HFF-Myc (cell line): ENCODE measurements around the gene SLC25A4.
"Not testable (repeated sequence)": the region's sequence is repeated elsewhere in the genome, so short reads cannot be mapped to it uniquely, and the experiment has no call there.

ENCODE experiments used
- DNase-seq: peaks from one replicate; pipeline ENCODE4 v3.0.0-alpha.2; 2011; ENCODE audit warnings: low read depth; ENCODE audit errors: extremely low read depth
- H3K4me3 ChIP-seq: replicated peaks from 2 replicates; pipeline ENCODE4 v1.5.1; 2011; ENCODE audit warnings: low read depth, mild to moderate bottlenecking, control low read depth, low read length
- TF ChIP-seq, protein P1 (sequence below): IDR thresholded peaks from 2 replicates; pipeline ENCODE4 v1.5.1; 2012; ENCODE audit warnings: mild to moderate bottlenecking, low read depth, low read length, control low read depth; ENCODE audit errors: missing control alignments

Gene SLC25A4

DNA sequence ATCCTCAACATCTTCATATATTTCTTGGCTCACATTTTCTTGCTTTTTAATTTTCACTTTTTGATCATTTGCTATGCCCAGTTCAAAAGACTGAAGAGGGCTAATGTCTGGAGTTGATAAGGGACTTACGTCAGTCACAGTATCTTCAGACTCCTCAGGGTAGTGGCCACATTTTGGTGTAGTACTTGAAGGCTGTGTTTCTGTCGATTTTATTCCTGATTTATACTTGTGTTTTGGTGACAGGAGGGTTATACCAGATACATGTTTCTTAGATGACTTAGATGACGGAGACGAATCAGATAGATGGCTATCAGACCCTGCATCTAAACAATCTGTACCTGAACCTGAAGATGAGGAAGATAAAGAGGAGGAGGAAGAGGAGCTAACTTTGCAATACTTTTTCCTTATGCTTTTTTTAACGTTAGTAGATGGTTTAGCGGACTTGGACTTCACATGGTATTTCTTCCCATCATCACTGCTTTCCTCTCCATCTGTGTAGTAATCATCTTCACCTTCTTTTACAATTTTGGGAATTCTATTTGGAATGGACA lies 47.3 kb downstream of the SLC25A4 start:
- no peak overlapping the region for H3K4me3 ChIP-seq
- DNase-seq = no peak
- TF ChIP-seq, protein P1, sequence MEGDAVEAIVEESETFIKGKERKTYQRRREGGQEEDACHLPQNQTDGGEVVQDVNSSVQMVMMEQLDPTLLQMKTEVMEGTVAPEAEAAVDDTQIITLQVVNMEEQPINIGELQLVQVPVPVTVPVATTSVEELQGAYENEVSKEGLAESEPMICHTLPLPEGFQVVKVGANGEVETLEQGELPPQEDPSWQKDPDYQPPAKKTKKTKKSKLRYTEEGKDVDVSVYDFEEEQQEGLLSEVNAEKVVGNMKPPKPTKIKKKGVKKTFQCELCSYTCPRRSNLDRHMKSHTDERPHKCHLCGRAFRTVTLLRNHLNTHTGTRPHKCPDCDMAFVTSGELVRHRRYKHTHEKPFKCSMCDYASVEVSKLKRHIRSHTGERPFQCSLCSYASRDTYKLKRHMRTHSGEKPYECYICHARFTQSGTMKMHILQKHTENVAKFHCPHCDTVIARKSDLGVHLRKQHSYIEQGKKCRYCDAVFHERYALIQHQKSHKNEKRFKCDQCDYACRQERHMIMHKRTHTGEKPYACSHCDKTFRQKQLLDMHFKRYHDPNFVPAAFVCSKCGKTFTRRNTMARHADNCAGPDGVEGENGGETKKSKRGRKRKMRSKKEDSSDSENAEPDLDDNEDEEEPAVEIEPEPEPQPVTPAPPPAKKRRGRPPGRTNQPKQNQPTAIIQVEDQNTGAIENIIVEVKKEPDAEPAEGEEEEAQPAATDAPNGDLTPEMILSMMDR = no peak

DNA sequence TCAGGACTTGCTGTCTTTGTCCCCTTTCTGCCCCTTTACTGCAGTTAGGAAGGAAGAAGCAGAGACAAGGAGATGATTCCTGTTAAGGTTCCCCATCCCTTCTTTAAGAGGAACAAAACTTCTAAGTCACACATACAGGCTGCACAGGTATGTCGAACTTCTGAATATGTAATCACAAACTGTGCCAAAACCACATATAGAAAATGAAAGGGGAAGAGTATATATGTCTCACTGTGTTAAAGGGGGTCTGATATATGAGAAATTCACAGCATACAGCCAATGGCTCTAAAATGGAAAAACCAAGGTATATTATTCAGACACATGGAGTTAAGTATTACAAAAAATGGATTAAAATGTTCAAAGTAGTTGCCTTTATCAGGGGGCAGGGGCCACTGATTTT lies 49.0 kb downstream of the SLC25A4 start:
- no peak overlapping the region for H3K4me3 ChIP-seq
- TF ChIP-seq, protein P1 = no peak

DNA sequence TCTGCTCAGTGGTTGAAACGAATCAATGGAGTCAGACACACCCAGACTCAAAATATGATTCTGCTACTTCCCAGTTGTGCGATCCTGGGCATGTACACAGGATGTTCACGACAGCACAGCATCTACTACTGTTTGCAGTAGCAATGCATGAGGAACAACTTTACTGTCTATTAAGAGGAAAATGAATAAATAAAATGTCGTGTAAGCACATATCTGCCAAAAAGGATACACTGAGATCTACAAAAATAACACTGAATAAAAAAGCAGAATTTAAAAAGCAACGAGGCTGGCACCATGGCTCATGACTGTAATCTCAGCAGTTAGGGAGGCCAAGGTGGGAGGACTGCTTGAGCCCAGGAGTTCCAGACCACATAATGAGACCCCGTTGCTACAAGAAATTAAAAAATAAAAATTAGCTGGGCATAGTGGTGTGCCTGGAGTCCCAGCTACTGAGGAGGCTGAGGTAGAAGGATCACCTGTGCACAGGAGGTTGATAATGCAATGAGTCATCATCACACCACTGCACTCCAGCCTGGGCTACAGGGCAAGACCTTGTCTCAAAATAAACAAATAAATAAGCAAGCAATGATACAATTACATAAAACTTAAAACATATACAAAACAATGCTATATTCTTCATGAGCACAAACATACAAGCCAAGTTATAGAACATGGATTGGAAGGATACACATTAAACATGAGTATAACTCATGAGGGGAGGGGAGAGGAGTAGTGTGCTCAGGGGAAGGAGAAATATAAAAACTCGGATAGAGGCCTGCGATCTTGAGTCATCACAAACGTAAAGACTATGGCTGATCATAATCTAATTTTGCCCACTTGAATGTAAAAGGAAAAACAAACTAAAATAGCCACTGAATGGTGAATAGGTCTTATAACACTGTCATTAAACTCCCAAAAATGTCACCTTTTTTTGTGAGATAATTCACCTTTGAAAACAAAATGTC lies 52.1 kb downstream of the SLC25A4 start:
- H3K4me3 ChIP-seq = no peak overlapping the region
- DNase-seq = no peak

More for the DNA sequence above, 49.0 kb downstream of the SLC25A4 start:
- DNase-seq = no peak

DNA sequence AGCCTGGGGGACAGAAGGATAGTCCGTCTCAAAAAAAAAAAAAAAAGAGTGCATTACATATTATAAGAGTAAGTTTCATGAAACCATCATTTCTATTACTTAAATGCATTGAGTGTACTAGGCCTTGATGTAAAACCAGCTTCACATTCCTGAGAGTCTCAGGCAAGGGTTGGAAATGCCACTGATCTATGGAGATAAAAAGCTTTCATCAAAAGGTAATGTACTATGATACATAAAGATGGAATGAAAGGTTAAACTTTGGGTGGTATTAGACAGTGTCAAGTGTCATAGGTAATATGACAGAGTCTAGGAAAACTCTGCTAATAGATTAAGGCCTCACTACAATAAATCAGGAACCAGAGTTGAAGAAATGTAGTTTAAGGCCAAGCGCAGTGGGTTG lies 53.4 kb downstream of the SLC25A4 start:
- H3K4me3 ChIP-seq = no peak overlapping the region
- no peak for DNase-seq
- TF ChIP-seq, protein P1 = no peak

More for the DNA sequence above, 52.1 kb downstream of the SLC25A4 start:
- TF ChIP-seq, protein P1 = no peak

DNA sequence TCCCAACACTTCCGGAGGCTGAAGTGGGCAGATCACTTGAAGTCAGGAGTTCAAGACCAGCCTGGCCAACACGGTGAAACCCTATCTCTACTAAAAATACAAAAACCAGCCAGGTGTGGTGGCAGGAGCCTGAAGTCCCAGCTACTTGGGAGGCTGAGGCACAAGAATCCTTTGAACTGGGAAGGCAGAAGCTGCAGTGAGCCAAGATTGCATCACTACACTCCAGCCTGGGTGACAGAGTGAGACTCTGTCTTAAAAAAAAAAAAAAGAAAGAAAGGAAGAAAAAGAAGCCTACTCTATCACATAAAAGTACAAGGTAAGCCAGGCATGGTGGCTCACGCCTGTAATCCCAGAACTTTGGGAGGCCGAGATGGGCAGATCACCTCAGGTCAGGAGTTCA lies 55.1 kb downstream of the SLC25A4 start:
- not testable (repeated sequence) for H3K4me3 ChIP-seq

More for the DNA sequence above, 55.1 kb downstream of the SLC25A4 start:
- DNase-seq = not testable (repeated sequence)
